IMR-90 (cell line): ENCODE results near the gene RALGPS1. TPM values are rescaled to one million over a fixed set of nuclear protein-coding genes. Genes with fewer than 3 reads are reported as not detected.

Experiments
- ATAC-seq: fragments of 200-7000 bp; cut with Tn5 transposase; 2 replicates; pipeline ENCODE4 v1.9.1; 2020; ENCODE audit warnings: low read depth, mild to moderate bottlenecking, moderate library complexity
- BruUV-seq: library from RNA; stranded (reverse); fragments of 400-500 nt; replicated peaks from 2 replicates; lab custom pipeline; 2021; lab: Mats Ljungman, UMichigan
- CTCF ChIA-PET: fragments of 300-600 bp; formaldehyde crosslinking; extraction: SDS; loops from one replicate; lab custom pipeline; 2021; ENCODE audit warnings: antibody characterized with exemption; lab: Yijun Ruan, JAX
- POLR2A ChIA-PET: fragments of 300-600 bp; sonication (Branson Sonifier 250); formaldehyde crosslinking; loops from one replicate; lab custom pipeline; 2022; ENCODE audit warnings: antibody characterized with exemption; ENCODE audit not compliant: unreplicated experiment; lab: Charles Lee
- DNase-seq: peaks from one replicate; pipeline ENCODE4 v3.0.0; 2013
- H2AFZ ChIP-seq: replicated peaks from 2 replicates; pipeline ENCODE3; 2013; ENCODE audit warnings: low read length, mild to moderate bottlenecking; ENCODE audit not compliant: poor library complexity
- H2AK5ac ChIP-seq: 2 replicates; pipeline ENCODE4 v1.6.1; 2013; ENCODE audit warnings: low read depth, low read length, inconsistent platforms
- H2AK9ac ChIP-seq: replicated peaks from 2 replicates; pipeline ENCODE3; 2013; ENCODE audit warnings: mild to moderate bottlenecking, low read depth, low read length, moderate library complexity; ENCODE audit not compliant: poor library complexity
- H2BK120ac ChIP-seq: 2 replicates; pipeline ENCODE4 v1.6.1; 2013; ENCODE audit warnings: low read depth, low read length, inconsistent platforms
- H2BK15ac ChIP-seq: 3 replicates; pipeline ENCODE4 v1.6.1; 2013; ENCODE audit warnings: low read depth, low read length, inconsistent platforms
- H2BK20ac ChIP-seq: 2 replicates; pipeline ENCODE4 v1.6.1; 2013; ENCODE audit warnings: low read depth, mild to moderate bottlenecking, inconsistent platforms, low read length, moderate library complexity
- H2BK5ac ChIP-seq: 2 replicates; pipeline ENCODE4 v1.6.1; 2013; ENCODE audit warnings: mild to moderate bottlenecking, low read depth, low read length, inconsistent platforms; ENCODE audit not compliant: poor library complexity, severe bottlenecking
- H3K14ac ChIP-seq: replicated peaks from 2 replicates; pipeline ENCODE4 v1.6.1; 2013; ENCODE audit warnings: low read depth, low read length, inconsistent platforms
- H3K18ac ChIP-seq: 2 replicates; pipeline ENCODE4 v1.6.1; 2013; ENCODE audit warnings: low read depth, low read length, control low read depth
- H3K23ac ChIP-seq: 2 replicates; pipeline ENCODE4 v1.6.1; 2013; ENCODE audit warnings: low read depth, low read length, inconsistent platforms
- H3K27ac ChIP-seq: 2 replicates; pipeline ENCODE4 v1.5.1; 2013; ENCODE audit warnings: mild to moderate bottlenecking, control low read depth, low read length; ENCODE audit not compliant: insufficient read depth
- H3K27me3 ChIP-seq: 2 replicates; pipeline ENCODE4 v1.6.1; 2013; ENCODE audit warnings: low read length; ENCODE audit not compliant: control insufficient read depth, insufficient read depth
- H3K36me3 ChIP-seq: 2 replicates; pipeline ENCODE4 v1.6.1; 2013; ENCODE audit warnings: low read length, mixed read lengths; ENCODE audit not compliant: control insufficient read depth, insufficient read depth
- H3K4ac ChIP-seq: 2 replicates; pipeline ENCODE4 v1.6.1; 2013; ENCODE audit warnings: low read depth, low read length, inconsistent platforms
- H3K4me1 ChIP-seq: 2 replicates; pipeline ENCODE4 v1.6.1; 2013; ENCODE audit warnings: low read length, mixed read lengths; ENCODE audit not compliant: control insufficient read depth, insufficient read depth
- H3K4me2 ChIP-seq: 2 replicates; pipeline ENCODE4 v1.6.1; 2013; ENCODE audit warnings: low read depth, mild to moderate bottlenecking, control low read depth, low read length, moderate library complexity
- H3K4me3 ChIP-seq: 2 replicates; pipeline ENCODE4 v1.5.1; 2013; ENCODE audit warnings: low read depth, mild to moderate bottlenecking, control low read depth, low read length, moderate library complexity; ENCODE audit not compliant: insufficient read depth
- H3K56ac ChIP-seq: 2 replicates; pipeline ENCODE4 v1.6.1; 2013; ENCODE audit warnings: low read length, inconsistent platforms; ENCODE audit not compliant: insufficient read depth; ENCODE audit errors: extremely low read depth
- H3K79me1 ChIP-seq, 2 experiments: 2 replicates each; pipeline ENCODE4 v1.6.1; 2013; ENCODE audit warnings: low read length in 2 of 2, inconsistent platforms in 1 of 2, low read depth in 1 of 2
- H3K9ac ChIP-seq: 2 replicates; pipeline ENCODE4 v1.6.1; 2013; ENCODE audit warnings: low read depth, low read length, control low read depth
- H3K9me1 ChIP-seq: 2 replicates; pipeline ENCODE4 v1.6.1; 2013; ENCODE audit warnings: low read length, inconsistent platforms; ENCODE audit not compliant: insufficient read depth
- H3K9me3 ChIP-seq: 2 replicates; pipeline ENCODE4 v1.6.1; 2013; ENCODE audit warnings: low read length; ENCODE audit not compliant: control insufficient read depth, insufficient read depth
- H4K20me1 ChIP-seq: 2 replicates; pipeline ENCODE4 v1.6.1; 2013; ENCODE audit warnings: low read length, inconsistent platforms; ENCODE audit not compliant: insufficient read depth
- H4K5ac ChIP-seq: 2 replicates; pipeline ENCODE4 v1.6.1; 2013; ENCODE audit warnings: mild to moderate bottlenecking, low read depth, low read length, control low read depth
- H4K8ac ChIP-seq, 2 experiments: 2 replicates each; pipeline ENCODE4 v1.6.1; 2013; ENCODE audit warnings: low read depth in 2 of 2, low read length in 2 of 2, control low read depth in 1 of 2, inconsistent platforms in 1 of 2
- H4K91ac ChIP-seq: 2 replicates; pipeline ENCODE4 v1.6.1; 2013; ENCODE audit warnings: low read depth, low read length, inconsistent platforms; ENCODE audit not compliant: insufficient read depth
- CEBPB ChIP-seq: IDR thresholded peaks from 2 replicates; pipeline ENCODE4 v1.6.1; 2012; ENCODE audit warnings: low read depth, low read length, improper control_type of control experiment
- CHD1 ChIP-seq: IDR thresholded peaks from 2 replicates; pipeline ENCODE4 v1.6.1; 2012; ENCODE audit warnings: low read depth, low read length, improper control_type of control experiment
- ELK1 ChIP-seq: fragments of 150-350 bp; IDR thresholded peaks from 2 replicates; pipeline ENCODE4 v1.6.1; 2016; ENCODE audit warnings: low read depth, mild to moderate bottlenecking, low read length, moderate library complexity, borderline replicate concordance
- MAZ ChIP-seq: IDR thresholded peaks from 2 replicates; pipeline ENCODE4 v1.6.1; 2012; ENCODE audit warnings: low read depth, mild to moderate bottlenecking, low read length, improper control_type of control experiment, moderate library complexity, borderline replicate concordance
- MXI1 ChIP-seq: IDR thresholded peaks from 2 replicates; pipeline ENCODE4 v1.6.1; 2012; ENCODE audit warnings: low read depth, mild to moderate bottlenecking, low read length, moderate library complexity, borderline replicate concordance
- NFE2L2 ChIP-seq: fragments of 150-350 bp; IDR thresholded peaks from 2 replicates; pipeline ENCODE4 v1.6.1; 2016; ENCODE audit warnings: low read depth, mild to moderate bottlenecking, low read length
- POLR2A ChIP-seq: IDR thresholded peaks from 2 replicates; pipeline ENCODE4 v1.6.1; 2012; ENCODE audit warnings: mild to moderate bottlenecking, low read depth, low read length
- RAD21 ChIP-seq: IDR thresholded peaks from 2 replicates; pipeline ENCODE4 v1.6.1; 2012; ENCODE audit warnings: low read length, improper control_type of control experiment
- WGBS, 2 experiments: methylation state at CpG; one replicate each; pipeline versions ENCODE4 v1.1.5 to v1.1.7; 2013; ENCODE audit warnings: missing lambda C conversion rate in 2 of 2; ENCODE audit not compliant: insufficient read length in 1 of 2; ENCODE audit errors: extremely low coverage in 2 of 2; 5-methylcytosine and 5-hydroxymethylcytosine counted together
- dilution Hi-C: fragments of 300-500 bp; cut with HindIII; formaldehyde crosslinking; loops from one replicate; pipeline ENCODE4 v1.14.3; 2018; ENCODE audit warnings: low sequenced_read_pairs; ENCODE audit not compliant: unreplicated experiment
- in situ Hi-C: fragments of 300-500 bp; cut with MboI; formaldehyde crosslinking; loops from 3 replicates; pipeline ENCODE4 v1.14.3; 2019; ENCODE audit warnings: low sequenced_read_pairs, inconsistent platforms, mixed read lengths
- intact Hi-C: fragments of 100-400 bp; cut with micrococcal nuclease; formaldehyde crosslinking; loops from 2 replicates; pipeline ENCODE4 v1.10.0; 2022
- polyA plus RNA-seq, 3 experiments: library from polyadenylated mRNA; depleted of rRNA; stranded (reverse); fragments of >200 nt; gene quantifications; 2 replicates each; pipeline ENCODE4 v1.2.3, GENCODE V29; 2012; ENCODE audit warnings: low replicate concordance in 1 of 3
- total RNA-seq: library from RNA; depleted of rRNA; stranded (reverse); fragments of >200 nt; gene quantifications from 2 replicates; pipeline ENCODE4 v1.2.3, GENCODE V29; 2012

RALGPS1 gene
- total and polyA plus RNA-seq, 2 of the 4 experiments (the other 2 are of a cell fraction), result 0.90 to 2.8 TPM

- Histone ChIP-seq H3K4ac (no peak overlapping the region), H2BK15ac (no peak overlapping the region), H4K91ac (no peak overlapping the region), H4K5ac (no peak overlapping the region), H3K27me3 (peaks cover 29% of the 10 kb centered on the region), H3K4me1 (no peaks in the 10 kb centered on the region), H3K14ac (no peak overlapping the region), H2AFZ (no peak overlapping the region), H2AK5ac (no peak overlapping the region), H3K56ac (no peak overlapping the region), H3K18ac (no peak overlapping the region), H3K4me3 (no peak overlapping the region), H3K23ac (no peak overlapping the region), H3K4me2 (no peak overlapping the region), H2BK120ac (no peak overlapping the region), H2BK20ac (no peak overlapping the region), H3K9ac (no peak overlapping the region), H3K27ac (no peak overlapping the region), H3K9me1 (peaks cover 2% of the 10 kb centered on the region; the same call in 1 of the 2 replicates), H3K9me3 (no peaks in the 10 kb centered on the region), H2AK9ac (no peak overlapping the region), H4K8ac (no peak overlapping the region), H3K79me1 (no peaks in the 10 kb centered on the region), H3K36me3 (no peaks in the 10 kb centered on the region), H4K20me1 (no peaks in the 10 kb centered on the region; the same call in 1 of the 2 replicates), H2BK5ac (no peak overlapping the region)
- DNase-seq, result no peak
- no peak for ATAC-seq
- in situ Hi-C loops (no loop called here), intact Hi-C loops (loop anchor here (10.0 kb wide), 1 partner anchor 202 kb away; the partner anchor contains the start of gene ZNF79), dilution Hi-C loops (no loop called here)
- ChIA-PET POLR2A (no interaction called here), CTCF (no interaction called here)
- no TSS peak for BruUV-seq
- TF ChIP-seq RAD21, result no peak
- TF ChIP-seq ELK1, result no peak
- TF ChIP-seq MXI1, result no peak
- TF ChIP-seq NFE2L2, result no peak
- TF ChIP-seq CHD1, result no peak
- no peak for TF ChIP-seq MAZ
- no peak for TF ChIP-seq CEBPB
- no peak for TF ChIP-seq POLR2A
- WGBS, 2 experiments, result 90% methylated on average over 4 of the region's 15 CpGs; no CpG with 5 or more reads in 1 of the 2 experiments
These were observed 308.0 kb downstream of the RALGPS1 start for GRCh38 chr9:127222388-127223095.
